Neural progenitor cell (in vitro differentiated cells): Measurements from ENCODE around the gene DEAF1. TPM values are rescaled to one million over a fixed set of nuclear protein-coding genes. Genes with fewer than 3 reads are reported as not detected.

Experiments
- DNase-seq: peaks from one replicate; pipeline ENCODE4 v3.0.0-alpha.2; 2016; ENCODE audit warnings: low spot score
- H2AFZ ChIP-seq: fragments of 200-600 bp; sonication (generic); replicated peaks from 2 replicates; pipeline ENCODE4 v1.6.1; 2016; ENCODE audit warnings: antibody characterized with exemption
- H3F3A ChIP-seq: fragments of 200-600 bp; sonication (generic); 2 replicates; pipeline ENCODE4 v1.6.1; 2016; ENCODE audit warnings: antibody characterized with exemption, low read depth
- H3K27ac ChIP-seq: fragments of 200-600 bp; sonication (generic); 2 replicates; pipeline ENCODE4 v1.5.1; 2016; ENCODE audit warnings: mild to moderate bottlenecking
- H3K27me3 ChIP-seq: fragments of 200-600 bp; sonication (generic); 2 replicates; pipeline ENCODE4 v1.6.1; 2016; ENCODE audit warnings: mild to moderate bottlenecking, moderate library complexity
- H3K36me3 ChIP-seq: fragments of 200-600 bp; sonication (generic); 2 replicates; pipeline ENCODE4 v1.5.1; 2016
- H3K4me1 ChIP-seq: fragments of 200-600 bp; sonication (generic); 2 replicates; pipeline ENCODE4 v1.6.1; 2016; ENCODE audit warnings: mixed run types
- H3K4me2 ChIP-seq: fragments of 200-600 bp; sonication (generic); 2 replicates; pipeline ENCODE4 v1.6.1; 2016
- H3K4me3 ChIP-seq: fragments of 200-600 bp; sonication (generic); 2 replicates; pipeline ENCODE4 v1.5.1; 2016
- H3K79me2 ChIP-seq: fragments of 200-600 bp; sonication (generic); 2 replicates; pipeline ENCODE4 v1.6.1; 2016; ENCODE audit warnings: low read depth
- H3K9ac ChIP-seq: fragments of 200-600 bp; sonication (generic); 2 replicates; pipeline ENCODE4 v1.6.1; 2016
- H3K9me3 ChIP-seq: fragments of 200-600 bp; sonication (generic); 2 replicates; pipeline ENCODE4 v1.5.1; 2016; ENCODE audit warnings: low read depth
- H4K20me1 ChIP-seq: fragments of 200-600 bp; sonication (generic); 2 replicates; pipeline ENCODE4 v1.6.1; 2016; ENCODE audit warnings: low read depth
- H3K27ac Mint-ChIP-seq: 3 replicates; pipeline ENCODE4 v1.8.0; 2021; ENCODE audit warnings: mixed read lengths
- H3K27me3 Mint-ChIP-seq: 2 replicates; pipeline ENCODE4 v1.8.0; 2022; ENCODE audit warnings: low read depth, mild to moderate bottlenecking, inconsistent platforms, moderate library complexity, mixed read lengths; ENCODE audit not compliant: insufficient read depth
- H3K36me3 Mint-ChIP-seq: 3 replicates; pipeline ENCODE4 v1.8.0; 2021; ENCODE audit warnings: mixed read lengths
- H3K4me1 Mint-ChIP-seq: 3 replicates; pipeline ENCODE4 v1.8.0; 2021; ENCODE audit warnings: mixed read lengths
- H3K4me3 Mint-ChIP-seq: 3 replicates; pipeline ENCODE4 v1.8.0; 2021; ENCODE audit warnings: mild to moderate bottlenecking, moderate library complexity, mixed read lengths
- H3K9me3 Mint-ChIP-seq: 3 replicates; pipeline ENCODE4 v1.8.0; 2020; ENCODE audit warnings: mixed read lengths
- EZH2 ChIP-seq: fragments of 200-600 bp; sonication (generic); IDR thresholded peaks from 2 replicates; pipeline ENCODE4 v1.6.1; 2017; ENCODE audit warnings: antibody characterized with exemption, mild to moderate bottlenecking, moderate library complexity
- EZH2phosphoT487 ChIP-seq: fragments of 200-600 bp; sonication (generic); IDR thresholded peaks from 2 replicates; pipeline ENCODE4 v1.6.1; 2017; ENCODE audit warnings: antibody characterized with exemption
- total RNA-seq: library from RNA; depleted of rRNA; stranded (reverse); fragments of >200 nt; gene quantifications from 2 replicates; pipeline ENCODE4 v1.2.3, GENCODE V29; 2015; ENCODE audit warnings: low replicate concordance
- TF ChIP-seq, protein P1 (sequence below): fragments of 200-600 bp; sonication (generic); IDR thresholded peaks from 2 replicates; pipeline ENCODE4 v1.5.1; 2017; ENCODE audit warnings: antibody characterized with exemption, mild to moderate bottlenecking

The DEAF1 gene
- total RNA-seq, 1 donor from 2014 or later = 38.4 TPM

DNA sequence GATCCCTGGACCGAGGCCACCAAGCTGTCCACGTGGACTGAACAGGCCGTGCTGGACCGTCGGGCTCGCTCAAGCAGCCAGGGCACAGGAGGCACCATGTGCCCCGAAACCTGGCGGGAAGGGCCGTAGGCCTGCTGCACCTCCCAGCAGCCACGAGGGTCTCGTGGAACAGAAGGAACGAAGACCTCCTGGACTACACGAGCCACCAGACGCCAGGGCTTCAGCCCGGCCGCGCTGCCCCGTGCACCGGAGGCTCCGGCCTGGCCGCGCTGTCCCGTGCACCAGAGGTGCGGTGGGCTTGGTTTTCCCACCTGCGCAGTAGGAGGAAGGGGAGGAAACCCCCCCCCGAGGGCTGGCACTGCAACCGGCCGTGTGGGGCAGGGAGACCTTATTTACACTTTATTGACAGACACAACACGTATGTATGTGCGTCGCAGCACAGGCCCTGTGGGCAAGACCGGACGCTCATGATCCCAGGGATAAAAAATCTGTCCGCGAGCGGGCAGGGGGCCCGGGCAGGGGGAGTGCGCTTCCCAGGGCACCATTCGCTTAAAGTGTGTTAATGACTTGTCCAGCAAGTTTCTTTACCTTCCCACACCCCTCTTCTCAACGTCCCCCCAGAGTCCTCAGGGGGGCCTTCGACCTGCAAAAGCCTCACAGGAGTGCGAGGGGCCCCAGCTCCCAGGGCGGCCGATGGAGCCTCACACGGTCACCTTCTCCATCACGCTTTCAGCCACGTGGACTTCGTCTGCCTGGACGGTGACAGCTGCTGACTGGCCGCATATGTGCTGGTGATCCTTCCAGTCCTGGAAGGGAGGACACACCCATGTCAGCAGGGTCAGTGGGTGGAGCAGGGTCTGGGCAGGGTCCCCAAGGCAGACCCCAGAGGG is 50.9 kb downstream of the DEAF1 start:
- Mint-ChIP-seq H3K27me3 (peaks cover 4% of the 10 kb centered on the region), H3K4me1 (peaks cover 3% of the 10 kb centered on the region), H3K27ac (no peak overlapping the region), H3K4me3 (no peak overlapping the region), H3K36me3 (peaks cover 2% of the 10 kb centered on the region), H3K9me3 (no peaks in the 10 kb centered on the region)
- Histone ChIP-seq H3K4me1 (peaks cover 11% of the 10 kb centered on the region), H3K79me2 (no peaks in the 10 kb centered on the region), H3K4me3 (no peak overlapping the region), H3K36me3 (no peaks in the 10 kb centered on the region), H3K9ac (no peak overlapping the region), H2AFZ (no peak overlapping the region), H3K27ac (no peak overlapping the region), H3K4me2 (no peak overlapping the region), H3F3A (peaks cover 25% of the 10 kb centered on the region), H3K9me3 (no peaks in the 10 kb centered on the region), H4K20me1 (peaks cover 20% of the 10 kb centered on the region), H3K27me3 (peaks cover 8% of the 10 kb centered on the region)
- TF ChIP-seq EZH2 (no peak), EZH2phosphoT487 (no peak)
- TF ChIP-seq, protein P1, sequence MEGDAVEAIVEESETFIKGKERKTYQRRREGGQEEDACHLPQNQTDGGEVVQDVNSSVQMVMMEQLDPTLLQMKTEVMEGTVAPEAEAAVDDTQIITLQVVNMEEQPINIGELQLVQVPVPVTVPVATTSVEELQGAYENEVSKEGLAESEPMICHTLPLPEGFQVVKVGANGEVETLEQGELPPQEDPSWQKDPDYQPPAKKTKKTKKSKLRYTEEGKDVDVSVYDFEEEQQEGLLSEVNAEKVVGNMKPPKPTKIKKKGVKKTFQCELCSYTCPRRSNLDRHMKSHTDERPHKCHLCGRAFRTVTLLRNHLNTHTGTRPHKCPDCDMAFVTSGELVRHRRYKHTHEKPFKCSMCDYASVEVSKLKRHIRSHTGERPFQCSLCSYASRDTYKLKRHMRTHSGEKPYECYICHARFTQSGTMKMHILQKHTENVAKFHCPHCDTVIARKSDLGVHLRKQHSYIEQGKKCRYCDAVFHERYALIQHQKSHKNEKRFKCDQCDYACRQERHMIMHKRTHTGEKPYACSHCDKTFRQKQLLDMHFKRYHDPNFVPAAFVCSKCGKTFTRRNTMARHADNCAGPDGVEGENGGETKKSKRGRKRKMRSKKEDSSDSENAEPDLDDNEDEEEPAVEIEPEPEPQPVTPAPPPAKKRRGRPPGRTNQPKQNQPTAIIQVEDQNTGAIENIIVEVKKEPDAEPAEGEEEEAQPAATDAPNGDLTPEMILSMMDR = no peak
- no peak for DNase-seq

- Histone ChIP-seq H3K36me3 (no peaks in the 10 kb centered on the region), H3K9me3 (no peaks in the 10 kb centered on the region)
- H3K36me3 Mint-ChIP-seq = peaks cover 2% of the 10 kb centered on the region
These were observed 51.7 kb downstream of the DEAF1 start for GRCh38 chr11:643366-643765.

DNA sequence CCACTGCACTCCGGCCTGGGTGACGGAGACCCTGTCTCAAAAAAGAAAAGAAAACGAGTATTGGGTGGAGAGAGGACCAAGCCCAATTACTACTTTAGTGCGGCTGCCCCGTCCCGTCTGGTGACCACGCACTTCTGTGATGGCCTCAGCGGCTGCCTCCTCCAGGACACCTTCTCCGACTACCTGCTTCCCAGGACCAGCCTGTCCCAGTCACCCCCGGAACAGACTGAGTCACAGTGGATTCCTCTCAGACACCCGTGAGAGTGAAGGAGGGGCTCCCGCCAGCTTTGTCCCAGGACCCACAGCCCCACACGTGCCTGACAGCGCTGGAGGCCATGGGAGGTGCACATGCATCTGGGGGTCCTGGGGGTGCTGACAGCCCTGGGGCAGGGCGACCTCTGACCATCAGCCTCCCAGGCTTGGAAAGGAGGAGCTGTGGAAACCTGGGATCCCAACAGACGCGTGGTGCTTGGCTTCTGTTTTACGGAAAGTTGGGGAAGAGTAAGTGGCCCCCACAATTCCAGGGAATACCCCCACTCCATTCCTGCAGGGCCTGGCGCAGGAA is 53.1 kb downstream of the DEAF1 start:
- no peak overlapping the region for H3K27ac ChIP-seq
- H3K9ac ChIP-seq = no peak overlapping the region
- H3K4me1 Mint-ChIP-seq = peaks cover 17% of the 10 kb centered on the region
- H3K4me1 ChIP-seq = peaks cover 25% of the 10 kb centered on the region
- no peaks in the 10 kb centered on the region for H3K9me3 ChIP-seq
- H3K36me3 Mint-ChIP-seq = no peaks in the 10 kb centered on the region
- no peaks in the 10 kb centered on the region for H3K79me2 ChIP-seq
- peaks cover 31% of the 10 kb centered on the region for H4K20me1 ChIP-seq
- H3K27me3 Mint-ChIP-seq = peaks cover 19% of the 10 kb centered on the region
- H2AFZ ChIP-seq = no peak overlapping the region
- no peak for TF ChIP-seq EZH2phosphoT487
- TF ChIP-seq, protein P1 = no peak
- no peak for TF ChIP-seq EZH2
- peaks cover 23% of the 10 kb centered on the region for H3K27me3 ChIP-seq
- H3K4me3 Mint-ChIP-seq = peak overlapping the region; percentile 35
- H3K9me3 Mint-ChIP-seq = no peaks in the 10 kb centered on the region
- no peak overlapping the region for H3K27ac Mint-ChIP-seq
- H3K36me3 ChIP-seq = no peaks in the 10 kb centered on the region
- H3K4me3 ChIP-seq = no peak overlapping the region
- no peak overlapping the region for H3K4me2 ChIP-seq
- no peak for DNase-seq
- peaks cover 42% of the 10 kb centered on the region for H3F3A ChIP-seq

More at GRCh38 chr11:643366-643765, 51.7 kb downstream of the DEAF1 start:
- peaks cover 32% of the 10 kb centered on the region for H3F3A ChIP-seq
- H3K9ac ChIP-seq = no peak overlapping the region
- H3K27ac Mint-ChIP-seq = no peak overlapping the region
- no peaks in the 10 kb centered on the region for H3K9me3 Mint-ChIP-seq
- peaks cover 9% of the 10 kb centered on the region for H3K27me3 ChIP-seq
- H3K4me3 ChIP-seq = no peak overlapping the region
- H4K20me1 ChIP-seq = peaks cover 23% of the 10 kb centered on the region
- H3K27me3 Mint-ChIP-seq = peaks cover 9% of the 10 kb centered on the region
- no peaks in the 10 kb centered on the region for H3K79me2 ChIP-seq
- TF ChIP-seq EZH2 = no peak
- TF ChIP-seq EZH2phosphoT487 = no peak
- TF ChIP-seq, protein P1 = no peak
- no peak overlapping the region for H3K4me3 Mint-ChIP-seq
- H2AFZ ChIP-seq = no peak overlapping the region
- peaks cover 10% of the 10 kb centered on the region for H3K4me1 Mint-ChIP-seq
- no peak for DNase-seq
- H3K27ac ChIP-seq = no peak overlapping the region
- H3K4me2 ChIP-seq = no peak overlapping the region
- peaks cover 16% of the 10 kb centered on the region for H3K4me1 ChIP-seq
